HG02678 (cell line): ENCODE measurements around the gene CDHR2.
"Not testable (repeated sequence)": the region's sequence is repeated elsewhere in the genome, so short reads cannot be mapped to it uniquely, and the experiment has no call there.

Experiments used
- ATAC-seq: cut with Tn5 transposase; IDR thresholded peaks from one replicate; pipeline ENCODE4 v1.9.1; 2021; ENCODE audit warnings: mild to moderate bottlenecking, moderate library complexity; ENCODE audit not compliant: unreplicated experiment

CDHR2 gene

GRCh38 chr5:176568657-176569056, 19.5 kb downstream of the CDHR2 start:
- ATAC-seq: no peak

GRCh38 chr5:176570044-176570443, 20.9 kb downstream of the CDHR2 start:
- no peak for ATAC-seq

- ATAC-seq: peak; percentile 55
Measured at GRCh38 chr5:176573564-176574296, 24.6 kb downstream of the CDHR2 start.

- ATAC-seq: no peak
Measured at GRCh38 chr5:176574297-176574591, 25.1 kb downstream of the CDHR2 start.

GRCh38 chr5:176575066-176575465, 25.9 kb downstream of the CDHR2 start:
- no peak for ATAC-seq

GRCh38 chr5:176575488-176576422, 26.6 kb downstream of the CDHR2 start:
- ATAC-seq: no peak

- no peak for ATAC-seq
Measured at GRCh38 chr5:176577312-176578176, 28.4 kb downstream of the CDHR2 start.

- ATAC-seq: no peak
Measured at GRCh38 chr5:176578391-176578808, 29.3 kb downstream of the CDHR2 start.

- ATAC-seq: no peak
Measured at GRCh38 chr5:176579323-176579722, 30.2 kb downstream of the CDHR2 start.

GRCh38 chr5:176581361-176581760, 32.2 kb downstream of the CDHR2 start:
- no peak for ATAC-seq

- ATAC-seq: no peak
Measured at GRCh38 chr5:176583076-176583475, 33.9 kb downstream of the CDHR2 start.

GRCh38 chr5:176587398-176587797, 38.3 kb downstream of the CDHR2 start:
- ATAC-seq: no peak

GRCh38 chr5:176588297-176588696, 39.2 kb downstream of the CDHR2 start:
- ATAC-seq: no peak

- ATAC-seq: no peak
Measured at GRCh38 chr5:176589039-176589769, 40.1 kb downstream of the CDHR2 start.

GRCh38 chr5:176590035-176590717, 41.0 kb downstream of the CDHR2 start:
- no peak for ATAC-seq

GRCh38 chr5:176591667-176592066, 42.5 kb downstream of the CDHR2 start:
- ATAC-seq: not testable (repeated sequence)

- no peak for ATAC-seq
Measured at GRCh38 chr5:176592573-176592972, 43.4 kb downstream of the CDHR2 start.

GRCh38 chr5:176593273-176593869, 44.2 kb downstream of the CDHR2 start:
- no peak for ATAC-seq

- ATAC-seq: no peak
Measured at GRCh38 chr5:176594554-176594953, 45.4 kb downstream of the CDHR2 start.
